ENCODE results near the gene SLC25A23. TPM values are rescaled to one million over a fixed set of nuclear protein-coding genes. Genes with fewer than 3 reads are reported as not detected.
A peak's percentile ranks its signal among the peaks of the same experiment; 100 is the strongest.

Gene SLC25A23
- total and polyA plus RNA-seq, 9 of the 15 experiments (the other 6 are each of a cell fraction or from before 2014, with no cell fraction given): 6.1 to 72.0 (median 26.6) TPM

DNA sequence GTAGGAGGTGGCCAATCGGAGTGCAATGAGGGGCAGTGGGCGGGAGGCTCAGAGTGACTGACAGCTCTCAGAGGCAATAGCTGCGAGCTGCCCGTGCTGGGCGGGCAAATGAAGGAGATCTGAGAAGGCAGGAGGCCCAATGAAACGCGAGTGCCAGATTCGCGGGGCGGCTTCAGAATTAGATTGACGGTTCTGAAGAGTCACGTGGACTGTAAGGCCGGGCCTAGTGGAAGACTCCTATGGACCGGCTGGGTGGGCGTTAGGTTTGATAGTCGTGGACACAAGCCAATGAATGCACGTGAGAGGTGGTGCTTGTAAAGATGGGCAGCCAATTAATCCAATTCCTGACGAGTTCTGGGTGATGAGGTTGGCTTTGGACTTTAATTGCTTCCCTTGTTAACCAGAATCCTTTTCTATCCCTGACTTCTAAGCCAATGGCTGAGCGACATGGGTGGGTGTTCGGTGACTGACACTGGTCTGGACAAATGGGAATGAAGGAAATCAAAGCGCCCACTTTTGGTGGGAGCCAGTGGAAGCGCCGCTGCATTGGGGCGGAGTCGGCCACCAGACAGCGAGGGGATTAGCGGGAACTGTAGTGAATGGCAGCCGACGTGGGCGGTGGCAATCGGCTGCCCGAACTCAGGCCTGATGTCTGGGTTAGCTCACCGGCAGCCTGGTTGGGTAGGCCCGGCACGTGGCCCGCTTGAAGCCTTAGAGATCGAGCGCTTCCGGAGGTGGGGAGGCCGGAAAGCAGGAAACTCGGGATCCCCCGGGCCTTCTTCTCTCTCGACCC lies 34.5 kb downstream of the SLC25A23 start (continued):
- TF ChIP-seq EWSR1 (IDR thresholded peaks at IDR 0.05; ENCODE audit: borderline replicate concordance, low read depth, partially characterized antibody) (no peak), PRMT5 (CRISPR knock-in tag; IDR thresholded peaks at IDR 0.05) (0 out of 2 replicates have a peak, but pooled peaks have one; percentile 44), MCM3 (IDR thresholded peaks at IDR 0.05) (no peak), ARNT (IDR thresholded peaks at IDR 0.05) (peak in 1 of 2 experiments; percentile 56; a peak in 1 of 4 replicates), TCF3 (CRISPR knock-in tag; IDR thresholded peaks at IDR 0.05) (no peak; the same call in none of the 2 replicates), PTRF (tag; IDR thresholded peaks at IDR 0.05) (no peak), GABPA (tag; conservative IDR thresholded peaks at IDR 0.05; ENCODE audit: low read depth) (peak; percentile 73), ZNF77 (CRISPR knock-in tag; IDR thresholded peaks at IDR 0.05) (no peak), NFE2 (IDR thresholded peaks at IDR 0.05; ENCODE audit: low read depth) (0 out of 2 replicates have a peak, but pooled peaks have one; percentile 13), ZNF12 (CRISPR knock-in tag; IDR thresholded peaks at IDR 0.05) (peak; percentile 77; the same call in 1 of the 2 replicates), NR4A1 (CRISPR knock-in tag; IDR thresholded peaks at IDR 0.05) (peak; percentile 63; the same call in 1 of the 2 replicates), NR4A1 (tag; IDR thresholded peaks at IDR 0.05) (no peak), SIRT6 (IDR thresholded peaks at IDR 0.05; ENCODE audit: low read depth, low read length) (no peak), CEBPB (tag; IDR thresholded peaks at IDR 0.05) (no peak), CBFA2T3 (IDR thresholded peaks at IDR 0.05) (no peak), ZNF41 (CRISPR knock-in tag; conservative IDR thresholded peaks at IDR 0.05) (peak; percentile 83)
- TF ChIP-seq, protein P1, sequence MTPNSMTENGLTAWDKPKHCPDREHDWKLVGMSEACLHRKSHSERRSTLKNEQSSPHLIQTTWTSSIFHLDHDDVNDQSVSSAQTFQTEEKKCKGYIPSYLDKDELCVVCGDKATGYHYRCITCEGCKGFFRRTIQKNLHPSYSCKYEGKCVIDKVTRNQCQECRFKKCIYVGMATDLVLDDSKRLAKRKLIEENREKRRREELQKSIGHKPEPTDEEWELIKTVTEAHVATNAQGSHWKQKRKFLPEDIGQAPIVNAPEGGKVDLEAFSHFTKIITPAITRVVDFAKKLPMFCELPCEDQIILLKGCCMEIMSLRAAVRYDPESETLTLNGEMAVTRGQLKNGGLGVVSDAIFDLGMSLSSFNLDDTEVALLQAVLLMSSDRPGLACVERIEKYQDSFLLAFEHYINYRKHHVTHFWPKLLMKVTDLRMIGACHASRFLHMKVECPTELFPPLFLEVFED (CRISPR knock-in tag; conservative IDR thresholded peaks at IDR 0.05): peak; percentile 64; the same call in 1 of the 2 replicates
- TF ChIP-seq, protein P2, sequence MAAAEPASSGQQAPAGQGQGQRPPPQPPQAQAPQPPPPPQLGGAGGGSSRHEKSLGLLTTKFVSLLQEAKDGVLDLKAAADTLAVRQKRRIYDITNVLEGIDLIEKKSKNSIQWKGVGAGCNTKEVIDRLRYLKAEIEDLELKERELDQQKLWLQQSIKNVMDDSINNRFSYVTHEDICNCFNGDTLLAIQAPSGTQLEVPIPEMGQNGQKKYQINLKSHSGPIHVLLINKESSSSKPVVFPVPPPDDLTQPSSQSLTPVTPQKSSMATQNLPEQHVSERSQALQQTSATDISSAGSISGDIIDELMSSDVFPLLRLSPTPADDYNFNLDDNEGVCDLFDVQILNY (CRISPR knock-in tag; IDR thresholded peaks at IDR 0.05): peak; percentile 88; the same call in 1 of the 2 replicates
- TF ChIP-seq, protein P3, sequence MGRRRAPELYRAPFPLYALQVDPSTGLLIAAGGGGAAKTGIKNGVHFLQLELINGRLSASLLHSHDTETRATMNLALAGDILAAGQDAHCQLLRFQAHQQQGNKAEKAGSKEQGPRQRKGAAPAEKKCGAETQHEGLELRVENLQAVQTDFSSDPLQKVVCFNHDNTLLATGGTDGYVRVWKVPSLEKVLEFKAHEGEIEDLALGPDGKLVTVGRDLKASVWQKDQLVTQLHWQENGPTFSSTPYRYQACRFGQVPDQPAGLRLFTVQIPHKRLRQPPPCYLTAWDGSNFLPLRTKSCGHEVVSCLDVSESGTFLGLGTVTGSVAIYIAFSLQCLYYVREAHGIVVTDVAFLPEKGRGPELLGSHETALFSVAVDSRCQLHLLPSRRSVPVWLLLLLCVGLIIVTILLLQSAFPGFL (CRISPR knock-in tag; IDR thresholded peaks at IDR 0.05): no peak
- TF ChIP-seq, protein P4, sequence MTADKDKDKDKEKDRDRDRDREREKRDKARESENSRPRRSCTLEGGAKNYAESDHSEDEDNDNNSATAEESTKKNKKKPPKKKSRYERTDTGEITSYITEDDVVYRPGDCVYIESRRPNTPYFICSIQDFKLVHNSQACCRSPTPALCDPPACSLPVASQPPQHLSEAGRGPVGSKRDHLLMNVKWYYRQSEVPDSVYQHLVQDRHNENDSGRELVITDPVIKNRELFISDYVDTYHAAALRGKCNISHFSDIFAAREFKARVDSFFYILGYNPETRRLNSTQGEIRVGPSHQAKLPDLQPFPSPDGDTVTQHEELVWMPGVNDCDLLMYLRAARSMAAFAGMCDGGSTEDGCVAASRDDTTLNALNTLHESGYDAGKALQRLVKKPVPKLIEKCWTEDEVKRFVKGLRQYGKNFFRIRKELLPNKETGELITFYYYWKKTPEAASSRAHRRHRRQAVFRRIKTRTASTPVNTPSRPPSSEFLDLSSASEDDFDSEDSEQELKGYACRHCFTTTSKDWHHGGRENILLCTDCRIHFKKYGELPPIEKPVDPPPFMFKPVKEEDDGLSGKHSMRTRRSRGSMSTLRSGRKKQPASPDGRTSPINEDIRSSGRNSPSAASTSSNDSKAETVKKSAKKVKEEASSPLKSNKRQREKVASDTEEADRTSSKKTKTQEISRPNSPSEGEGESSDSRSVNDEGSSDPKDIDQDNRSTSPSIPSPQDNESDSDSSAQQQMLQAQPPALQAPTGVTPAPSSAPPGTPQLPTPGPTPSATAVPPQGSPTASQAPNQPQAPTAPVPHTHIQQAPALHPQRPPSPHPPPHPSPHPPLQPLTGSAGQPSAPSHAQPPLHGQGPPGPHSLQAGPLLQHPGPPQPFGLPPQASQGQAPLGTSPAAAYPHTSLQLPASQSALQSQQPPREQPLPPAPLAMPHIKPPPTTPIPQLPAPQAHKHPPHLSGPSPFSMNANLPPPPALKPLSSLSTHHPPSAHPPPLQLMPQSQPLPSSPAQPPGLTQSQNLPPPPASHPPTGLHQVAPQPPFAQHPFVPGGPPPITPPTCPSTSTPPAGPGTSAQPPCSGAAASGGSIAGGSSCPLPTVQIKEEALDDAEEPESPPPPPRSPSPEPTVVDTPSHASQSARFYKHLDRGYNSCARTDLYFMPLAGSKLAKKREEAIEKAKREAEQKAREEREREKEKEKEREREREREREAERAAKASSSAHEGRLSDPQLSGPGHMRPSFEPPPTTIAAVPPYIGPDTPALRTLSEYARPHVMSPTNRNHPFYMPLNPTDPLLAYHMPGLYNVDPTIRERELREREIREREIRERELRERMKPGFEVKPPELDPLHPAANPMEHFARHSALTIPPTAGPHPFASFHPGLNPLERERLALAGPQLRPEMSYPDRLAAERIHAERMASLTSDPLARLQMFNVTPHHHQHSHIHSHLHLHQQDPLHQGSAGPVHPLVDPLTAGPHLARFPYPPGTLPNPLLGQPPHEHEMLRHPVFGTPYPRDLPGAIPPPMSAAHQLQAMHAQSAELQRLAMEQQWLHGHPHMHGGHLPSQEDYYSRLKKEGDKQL (CRISPR knock-in tag; IDR thresholded peaks at IDR 0.05; ENCODE audit: borderline replicate concordance): no peak

Measured in K562 (cell line).